HEK293 (cell line): ENCODE results near the gene MRPL36.
"Not testable (repeated sequence)": the region's sequence is repeated elsewhere in the genome, so short reads cannot be mapped to it uniquely, and the experiment has no call there.

Experiments used
- CTCF ChIA-PET: fragments of 350-600 bp; formaldehyde crosslinking; extraction: SDS; loops from one replicate; lab custom pipeline; 2021; ENCODE audit warnings: antibody characterized with exemption; lab: Yijun Ruan, JAX
- POLR2A ChIA-PET: fragments of 300-600 bp; formaldehyde crosslinking; extraction: SDS; loops from one replicate; lab custom pipeline; 2020; ENCODE audit warnings: antibody characterized with exemption, inconsistent platforms; lab: Yijun Ruan, JAX
- H3K27ac ChIP-seq: fragments of 200-500 bp; sonication (Bioruptor generic); 2 replicates; pipeline ENCODE4 v1.5.1; 2014; ENCODE audit warnings: low read depth, low read length, control low read depth, inconsistent platforms; ENCODE audit errors: extremely low read depth
- H3K36me3 ChIP-seq, 2 experiments: fragments of 200-500 bp in 1 of 2; sonication (Bioruptor generic) in 1 of 2; 1 replicate in 1 of 2; 2 replicates in 1 of 2; pipeline ENCODE4 v1.5.1; 2014 to 2017; ENCODE audit warnings: inconsistent platforms in 2 of 2, low read length in 2 of 2; ENCODE audit not compliant: control insufficient read depth in 2 of 2, insufficient read depth in 1 of 2
- H3K4me1 ChIP-seq: fragments of 200-500 bp; sonication (Bioruptor generic); 2 replicates; pipeline ENCODE4 v1.5.1; 2014; ENCODE audit warnings: mild to moderate bottlenecking, low read length, inconsistent platforms; ENCODE audit not compliant: control insufficient read depth, insufficient read depth
- H3K4me3 ChIP-seq: 2 replicates; pipeline ENCODE4 v1.5.1; 2011; ENCODE audit warnings: low read depth, mild to moderate bottlenecking, control low read depth, low read length, moderate library complexity
- H3K9me3 ChIP-seq: fragments of 200-500 bp; sonication (Bioruptor generic); 2 replicates; pipeline ENCODE4 v1.5.1; 2014; ENCODE audit warnings: low read depth, low read length, inconsistent platforms; ENCODE audit not compliant: control insufficient read depth, insufficient read depth
- GFI1B ChIP-seq: fragments of 450-650 bp; formaldehyde crosslinking; IDR thresholded peaks from 2 replicates; pipeline ENCODE4 v1.5.1; 2016; ENCODE audit warnings: missing biosample characterization, missing genetic modification characterization
- HOXD13 ChIP-seq: sonication (generic); formaldehyde crosslinking; IDR thresholded peaks from 2 replicates; pipeline ENCODE4 v1.8.0; 2022; ENCODE audit warnings: missing genetic modification reagents, borderline replicate concordance
- KLF16 ChIP-seq: fragments of 450-650 bp; formaldehyde crosslinking; IDR thresholded peaks from 2 replicates; pipeline ENCODE4 v1.5.1; 2017; ENCODE audit warnings: missing biosample characterization, missing genetic modification characterization
- SP7 ChIP-seq: fragments of 450-650 bp; formaldehyde crosslinking; IDR thresholded peaks from 2 replicates; pipeline ENCODE4 v1.5.1; 2016; ENCODE audit warnings: missing biosample characterization, missing genetic modification characterization
- ZBTB20 ChIP-seq: fragments of 450-650 bp; formaldehyde crosslinking; IDR thresholded peaks from 2 replicates; pipeline ENCODE4 v1.5.1; 2016; ENCODE audit warnings: missing biosample characterization, missing genetic modification characterization
- ZBTB48 ChIP-seq: fragments of 450-650 bp; formaldehyde crosslinking; IDR thresholded peaks from 2 replicates; pipeline ENCODE4 v1.5.1; 2016; ENCODE audit warnings: missing biosample characterization, missing genetic modification characterization
- ZFP41 ChIP-seq: fragments of 450-650 bp; formaldehyde crosslinking; IDR thresholded peaks from 2 replicates; pipeline ENCODE4 v1.5.1; 2016; ENCODE audit warnings: missing biosample characterization, missing genetic modification characterization, borderline replicate concordance
- ZNF221 ChIP-seq: fragments of 450-650 bp; formaldehyde crosslinking; IDR thresholded peaks from 2 replicates; pipeline ENCODE4 v1.5.1; 2017; ENCODE audit warnings: missing biosample characterization, missing genetic modification characterization, borderline replicate concordance
- ZNF223 ChIP-seq: fragments of 450-650 bp; formaldehyde crosslinking; IDR thresholded peaks from 2 replicates; pipeline ENCODE4 v1.5.1; 2016; ENCODE audit warnings: missing biosample characterization, missing genetic modification characterization
- ZNF24 ChIP-seq: fragments of 450-650 bp; formaldehyde crosslinking; IDR thresholded peaks from 2 replicates; pipeline ENCODE4 v1.5.1; 2016; ENCODE audit warnings: missing biosample characterization, missing genetic modification characterization
- ZNF266 ChIP-seq: fragments of 450-650 bp; formaldehyde crosslinking; IDR thresholded peaks from 2 replicates; pipeline ENCODE4 v1.5.1; 2016; ENCODE audit warnings: missing biosample characterization, missing genetic modification characterization, low read depth
- ZNF416 ChIP-seq: fragments of 450-650 bp; formaldehyde crosslinking; IDR thresholded peaks from 2 replicates; pipeline ENCODE4 v1.5.1; 2016; ENCODE audit warnings: missing biosample characterization, missing genetic modification characterization
- ZNF514 ChIP-seq: fragments of 450-650 bp; formaldehyde crosslinking; IDR thresholded peaks from 2 replicates; pipeline ENCODE4 v1.5.1; 2016; ENCODE audit warnings: missing biosample characterization, missing genetic modification characterization
- ZNF670 ChIP-seq: fragments of 450-650 bp; formaldehyde crosslinking; IDR thresholded peaks from 2 replicates; pipeline ENCODE4 v1.5.1; 2016; ENCODE audit warnings: missing biosample characterization, missing genetic modification characterization, low read depth
- ZNF76 ChIP-seq: fragments of 450-650 bp; formaldehyde crosslinking; IDR thresholded peaks from 2 replicates; pipeline ENCODE4; 2016; ENCODE audit warnings: low read depth, missing biosample characterization, missing genetic modification characterization, borderline replicate concordance
- ZNF768 ChIP-seq: fragments of 450-650 bp; formaldehyde crosslinking; IDR thresholded peaks from 2 replicates; pipeline ENCODE4 v1.5.1; 2018; ENCODE audit warnings: missing biosample characterization, mild to moderate bottlenecking, missing genetic modification characterization
- ZNF843 ChIP-seq: fragments of 450-650 bp; formaldehyde crosslinking; IDR thresholded peaks from 2 replicates; pipeline ENCODE4 v1.5.1; 2016; ENCODE audit warnings: missing biosample characterization, missing genetic modification characterization
- TF ChIP-seq, protein P1 (sequence below): fragments of 450-650 bp; formaldehyde crosslinking; IDR thresholded peaks from 2 replicates; pipeline ENCODE4 v1.5.1; 2016; ENCODE audit warnings: missing biosample characterization, missing genetic modification characterization
- TF ChIP-seq, protein P2 (sequence below): fragments of 450-650 bp; formaldehyde crosslinking; IDR thresholded peaks from 2 replicates; pipeline ENCODE4 v1.5.0; 2017; ENCODE audit warnings: missing biosample characterization, missing genetic modification characterization, borderline replicate concordance
- TF ChIP-seq, protein P3 (sequence below): fragments of 450-650 bp; formaldehyde crosslinking; IDR thresholded peaks from 2 replicates; pipeline ENCODE4 v1.5.1; 2016; ENCODE audit warnings: missing biosample characterization, missing genetic modification characterization

Gene MRPL36

DNA sequence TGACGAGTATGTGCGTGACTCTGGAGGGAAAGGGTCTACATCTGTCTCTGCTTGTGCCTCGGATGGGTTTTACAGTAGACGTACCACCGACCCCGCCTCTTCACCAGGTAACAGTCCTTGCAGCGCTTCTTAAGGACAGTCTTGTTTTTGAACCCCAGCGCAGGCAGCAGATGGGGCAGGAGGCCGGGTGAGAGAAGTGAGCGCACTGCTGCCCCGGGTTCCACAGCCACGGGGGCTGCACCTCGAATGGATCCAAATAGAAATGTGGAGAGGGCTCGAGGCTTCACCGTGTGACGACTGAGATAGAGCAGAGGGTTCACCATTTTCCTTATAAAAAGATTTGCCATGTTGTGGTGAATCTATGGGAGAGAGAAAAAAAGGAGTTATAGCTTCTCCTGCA, 1.0 kb downstream of the MRPL36 start:
- not testable (repeated sequence) for H3K4me1 ChIP-seq, H3K9me3 ChIP-seq
- ChIA-PET POLR2A (interaction anchor here (1.1 to 1.2 kb wide), 3 partner anchors 9 to 10 kb away, joined by 4 to 5 read pairs (median 5); no protein-coding TSS in a partner anchor), CTCF (interaction anchor here (0.6 to 1.3 kb wide), 4 partner anchors 35 to 285 kb away, joined by 3 to 4 read pairs (median 4); no protein-coding TSS in a partner anchor)
- peak overlapping the region; percentile 97 for H3K4me3 ChIP-seq
- H3K36me3 ChIP-seq = peaks cover 15 to 43% of the 10 kb centered on the region in 2 experiments; a peak in 2 of 3 replicates
- peak overlapping the region; percentile 87; the same call in 1 of the 2 replicates for H3K27ac ChIP-seq

DNA sequence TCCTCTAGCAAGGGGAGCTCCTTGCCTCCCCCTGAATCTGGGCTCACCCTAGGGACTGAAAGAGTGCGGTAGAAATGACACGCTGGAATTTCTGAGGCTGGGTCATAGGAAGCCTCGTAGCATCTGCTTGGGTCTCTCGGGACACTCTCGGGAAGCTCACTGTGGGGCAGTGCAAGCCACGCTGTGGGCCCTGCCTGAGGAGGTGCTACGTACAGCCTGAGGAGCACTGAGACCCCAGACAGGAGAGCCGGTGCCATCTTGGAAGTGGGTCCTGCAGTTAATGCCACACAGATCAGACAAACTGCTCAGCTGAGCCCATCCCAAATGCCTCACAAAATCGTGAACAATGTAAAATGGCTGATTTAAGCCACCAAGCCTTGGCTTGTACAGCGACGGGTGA, 1.8 kb downstream of the MRPL36 start:
- Histone ChIP-seq H3K4me3 (no peak overlapping the region), H3K36me3 (peaks cover 8 to 36% of the 10 kb centered on the region in 2 experiments; a peak in 2 of 3 replicates), H3K9me3 (no peaks in the 10 kb centered on the region)
- TF ChIP-seq ZBTB20 (no peak), ZNF514 (tag by site-specific recombination) (no peak), HOXD13 (CRISPR knock-in tag) (no peak), ZNF416 (tag by site-specific recombination) (no peak), ZNF768 (no peak), ZNF76 (no peak), ZNF266 (tag by site-specific recombination) (no peak), ZNF24 (tag by site-specific recombination) (no peak), ZFP41 (no peak), SP7 (no peak), ZNF670 (tag by site-specific recombination) (no peak), ZBTB48 (no peak)
- TF ChIP-seq, protein P1, sequence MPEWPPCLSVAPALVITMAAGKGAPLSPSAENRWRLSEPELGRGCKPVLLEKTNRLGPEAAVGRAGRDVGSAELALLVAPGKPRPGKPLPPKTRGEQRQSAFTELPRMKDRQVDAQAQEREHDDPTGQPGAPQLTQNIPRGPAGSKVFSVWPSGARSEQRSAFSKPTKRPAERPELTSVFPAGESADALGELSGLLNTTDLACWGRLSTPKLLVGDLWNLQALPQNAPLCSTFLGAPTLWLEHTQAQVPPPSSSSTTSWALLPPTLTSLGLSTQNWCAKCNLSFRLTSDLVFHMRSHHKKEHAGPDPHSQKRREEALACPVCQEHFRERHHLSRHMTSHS (tag by site-specific recombination) = no peak
- TF ChIP-seq, protein P2, sequence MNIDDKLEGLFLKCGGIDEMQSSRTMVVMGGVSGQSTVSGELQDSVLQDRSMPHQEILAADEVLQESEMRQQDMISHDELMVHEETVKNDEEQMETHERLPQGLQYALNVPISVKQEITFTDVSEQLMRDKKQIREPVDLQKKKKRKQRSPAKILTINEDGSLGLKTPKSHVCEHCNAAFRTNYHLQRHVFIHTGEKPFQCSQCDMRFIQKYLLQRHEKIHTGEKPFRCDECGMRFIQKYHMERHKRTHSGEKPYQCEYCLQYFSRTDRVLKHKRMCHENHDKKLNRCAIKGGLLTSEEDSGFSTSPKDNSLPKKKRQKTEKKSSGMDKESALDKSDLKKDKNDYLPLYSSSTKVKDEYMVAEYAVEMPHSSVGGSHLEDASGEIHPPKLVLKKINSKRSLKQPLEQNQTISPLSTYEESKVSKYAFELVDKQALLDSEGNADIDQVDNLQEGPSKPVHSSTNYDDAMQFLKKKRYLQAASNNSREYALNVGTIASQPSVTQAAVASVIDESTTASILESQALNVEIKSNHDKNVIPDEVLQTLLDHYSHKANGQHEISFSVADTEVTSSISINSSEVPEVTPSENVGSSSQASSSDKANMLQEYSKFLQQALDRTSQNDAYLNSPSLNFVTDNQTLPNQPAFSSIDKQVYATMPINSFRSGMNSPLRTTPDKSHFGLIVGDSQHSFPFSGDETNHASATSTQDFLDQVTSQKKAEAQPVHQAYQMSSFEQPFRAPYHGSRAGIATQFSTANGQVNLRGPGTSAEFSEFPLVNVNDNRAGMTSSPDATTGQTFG (tag by site-specific recombination) = no peak
- TF ChIP-seq, all 188 proteins: peak for 0
- ChIA-PET POLR2A (no interaction called here), CTCF (interaction anchor here (0.6 kb wide), 1 partner anchor 284 kb away, joined by 3 read pairs; no protein-coding TSS in a partner anchor)
- peaks cover 9% of the 10 kb centered on the region for H3K4me1 ChIP-seq
- no peak overlapping the region for H3K27ac ChIP-seq

DNA sequence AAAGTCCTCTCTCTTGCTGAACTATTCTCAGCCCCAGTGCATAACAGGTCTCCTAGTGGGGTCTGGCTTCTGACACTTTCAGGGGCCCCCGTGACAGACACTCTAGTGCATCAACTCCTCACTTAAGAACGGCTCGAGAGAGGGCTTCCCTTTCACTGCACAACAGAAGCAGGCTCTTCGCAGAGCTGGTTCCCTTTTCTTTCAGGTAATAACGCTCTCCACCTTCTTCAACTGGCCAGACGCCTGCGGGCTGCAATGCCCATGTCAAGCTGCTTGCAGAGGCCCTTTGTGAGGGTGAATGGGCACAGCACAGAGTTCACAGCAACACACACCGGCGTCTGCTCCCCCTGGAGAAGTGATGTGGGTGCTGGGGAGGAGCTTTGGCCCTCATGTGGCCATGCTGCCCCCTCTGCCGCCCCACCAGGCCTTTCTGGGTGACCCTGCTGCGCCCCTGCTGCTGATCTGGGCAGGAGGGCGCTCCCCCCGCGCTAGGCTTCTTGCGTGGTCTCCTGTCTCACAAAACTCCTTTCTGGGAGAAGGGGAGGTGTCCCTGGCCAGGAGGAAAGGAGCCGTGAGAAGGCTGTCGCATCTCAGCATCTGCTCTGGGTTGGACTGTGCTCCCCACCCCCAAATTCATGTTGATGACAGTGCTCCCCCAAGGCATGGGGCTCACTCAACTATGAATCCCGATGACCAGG, 2.4 kb downstream of the MRPL36 start:
- H3K27ac ChIP-seq = no peak overlapping the region
- H3K9me3 ChIP-seq = no peaks in the 10 kb centered on the region
- no peak overlapping the region for H3K4me3 ChIP-seq
- ChIA-PET POLR2A (no interaction called here), CTCF (no interaction called here)
- peaks cover 10% of the 10 kb centered on the region for H3K4me1 ChIP-seq
- peaks cover 3 to 32% of the 10 kb centered on the region in 2 experiments; a peak in 2 of 3 replicates for H3K36me3 ChIP-seq
- no peak for TF ChIP-seq ZNF76
- no peak for TF ChIP-seq ZNF24 (tag by site-specific recombination)
- TF ChIP-seq ZNF223 = no peak
- no peak for TF ChIP-seq KLF16
- no peak for TF ChIP-seq ZNF843 (tag by site-specific recombination)
- no peak for TF ChIP-seq GFI1B
- no peak for TF ChIP-seq ZNF221 (tag by site-specific recombination)
- TF ChIP-seq, protein P3, sequence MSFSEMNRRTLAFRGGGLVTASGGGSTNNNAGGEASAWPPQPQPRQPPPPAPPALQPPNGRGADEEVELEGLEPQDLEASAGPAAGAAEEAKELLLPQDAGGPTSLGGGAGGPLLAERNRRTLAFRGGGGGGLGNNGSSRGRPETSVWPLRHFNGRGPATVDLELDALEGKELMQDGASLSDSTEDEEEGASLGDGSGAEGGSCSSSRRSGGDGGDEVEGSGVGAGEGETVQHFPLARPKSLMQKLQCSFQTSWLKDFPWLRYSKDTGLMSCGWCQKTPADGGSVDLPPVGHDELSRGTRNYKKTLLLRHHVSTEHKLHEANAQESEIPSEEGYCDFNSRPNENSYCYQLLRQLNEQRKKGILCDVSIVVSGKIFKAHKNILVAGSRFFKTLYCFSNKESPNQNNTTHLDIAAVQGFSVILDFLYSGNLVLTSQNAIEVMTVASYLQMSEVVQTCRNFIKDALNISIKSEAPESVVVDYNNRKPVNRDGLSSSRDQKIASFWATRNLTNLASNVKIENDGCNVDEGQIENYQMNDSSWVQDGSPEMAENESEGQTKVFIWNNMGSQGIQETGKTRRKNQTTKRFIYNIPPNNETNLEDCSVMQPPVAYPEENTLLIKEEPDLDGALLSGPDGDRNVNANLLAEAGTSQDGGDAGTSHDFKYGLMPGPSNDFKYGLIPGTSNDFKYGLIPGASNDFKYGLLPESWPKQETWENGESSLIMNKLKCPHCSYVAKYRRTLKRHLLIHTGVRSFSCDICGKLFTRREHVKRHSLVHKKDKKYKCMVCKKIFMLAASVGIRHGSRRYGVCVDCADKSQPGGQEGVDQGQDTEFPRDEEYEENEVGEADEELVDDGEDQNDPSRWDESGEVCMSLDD = no peak
